NT2/D1 (cell line): Measurements from ENCODE around the gene FAM174C.

Experiments used
- YY1 ChIP-seq: IDR thresholded peaks from 2 replicates; pipeline ENCODE4 v1.6.1; 2011; ENCODE audit not compliant: insufficient read length, insufficient read depth
- ZNF274 ChIP-seq: IDR thresholded peaks from 2 replicates; pipeline ENCODE4 v1.6.1; 2011; ENCODE audit warnings: mild to moderate bottlenecking, low read depth, low read length

- no peak for TF ChIP-seq YY1
- no peak for TF ChIP-seq ZNF274
Measured at GRCh38 chr19:1309977-1310852, 34.9 kb downstream of the FAM174C start.
